Epidermal melanocyte (primary cell): ENCODE data around the gene FLRT1.
A peak's percentile ranks its signal among the peaks of the same experiment; 100 is the strongest.

ENCODE experiments used
- DNase-seq: peaks from one replicate; pipeline ENCODE4 v3.0.0; 2011; ENCODE audit warnings: low spot score; ENCODE audit not compliant: insufficient read length

FLRT1 gene

GRCh38 chr11:64035576-64035975 lies at the start of gene FLRT1:
TSS of gene FLRT1 (plus strand) at chr11:64035931. CDS start at chr11:64116268, 80,337 bp downstream.
- DNase-seq = no peak

GRCh38 chr11:63986156-63986931 lies 49.4 kb upstream of the FLRT1 start, which contains the start of gene OTUB1:
TSS of gene OTUB1 (plus strand) at chr11:63986438. CDS start at chr11:63986457, 19 bp downstream.
- DNase-seq = peak; percentile 97

- no peak for DNase-seq
These were observed 48.7 kb upstream of the FLRT1 start for GRCh38 chr11:63986932-63987513.

- DNase-seq = no peak
These were observed 44.2 kb upstream of the FLRT1 start for GRCh38 chr11:63991558-63991957.

GRCh38 chr11:63993100-63993499 lies 42.6 kb upstream of the FLRT1 start:
- DNase-seq = no peak

GRCh38 chr11:63993993-63994392 lies 41.7 kb upstream of the FLRT1 start:
- no peak for DNase-seq

GRCh38 chr11:63996512-63996911 lies 39.2 kb upstream of the FLRT1 start:
- DNase-seq = no peak

GRCh38 chr11:63997104-63997700 lies 38.5 kb upstream of the FLRT1 start:
- DNase-seq = no peak

GRCh38 chr11:63997801-63998337 lies 37.9 kb upstream of the FLRT1 start:
- no peak for DNase-seq

- DNase-seq = no peak
These were observed 37.0 kb upstream of the FLRT1 start for GRCh38 chr11:63998558-63999348.

GRCh38 chr11:63999349-64000025 lies 36.2 kb upstream of the FLRT1 start:
- DNase-seq = no peak

GRCh38 chr11:64000026-64000739 lies 35.5 kb upstream of the FLRT1 start:
- peak; percentile 83 for DNase-seq

GRCh38 chr11:64000740-64001483 lies 34.8 kb upstream of the FLRT1 start:
- DNase-seq = no peak

- DNase-seq = no peak
These were observed 34.0 kb upstream of the FLRT1 start for GRCh38 chr11:64001484-64002420.

GRCh38 chr11:64003807-64004589 lies 31.7 kb upstream of the FLRT1 start:
- peak; percentile 11 for DNase-seq

GRCh38 chr11:64004590-64004984 lies 31.1 kb upstream of the FLRT1 start:
- peak; percentile 4 for DNase-seq

- DNase-seq = no peak
These were observed 30.0 kb upstream of the FLRT1 start for GRCh38 chr11:64005691-64006090.

GRCh38 chr11:64006398-64006797 lies 29.3 kb upstream of the FLRT1 start:
- peak; percentile 14 for DNase-seq
